DND-41 (cell line): ENCODE measurements around the gene MTCH2.

ENCODE experiments used
- ATAC-seq: fragments of 200-7000 bp; cut with Tn5 transposase; 3 replicates; pipeline ENCODE4 v1.9.1; 2021; ENCODE audit warnings: low read depth; ENCODE audit not compliant: insufficient read depth
- DNase-seq: peaks from one replicate; pipeline ENCODE4 v3.0.0-alpha.2; 2020
- H2AFZ ChIP-seq: 2 replicates; pipeline ENCODE4 v1.6.0; 2012; ENCODE audit warnings: low read depth, low read length
- H3K27ac ChIP-seq: 2 replicates; pipeline ENCODE4 v1.5.1; 2012; ENCODE audit warnings: low read length, inconsistent platforms
- H3K27me3 ChIP-seq: fragments of 200-600 bp; sonication (generic); 2 replicates; pipeline ENCODE4 v1.6.0; 2012; ENCODE audit warnings: low read length, mild to moderate bottlenecking, inconsistent platforms; ENCODE audit not compliant: insufficient read depth, poor library complexity
- H3K36me3 ChIP-seq: 2 replicates; pipeline ENCODE4 v1.5.1; 2012; ENCODE audit warnings: low read length, inconsistent platforms; ENCODE audit not compliant: insufficient read depth
- H3K4me1 ChIP-seq: 2 replicates; pipeline ENCODE4 v1.5.1; 2012; ENCODE audit warnings: mild to moderate bottlenecking, low read length; ENCODE audit not compliant: insufficient read depth
- H3K4me2 ChIP-seq: 2 replicates; pipeline ENCODE4 v1.6.0; 2012; ENCODE audit warnings: mild to moderate bottlenecking, moderate library complexity, low read length, inconsistent platforms; ENCODE audit not compliant: insufficient read depth
- H3K4me3 ChIP-seq, 2 experiments: fragments of 200-600 bp in 1 of 2; shearing (Covaris generic) in 1 of 2; 2 replicates each; pipeline ENCODE4 v1.5.1; 2012 to 2016; ENCODE audit warnings: inconsistent platforms in 2 of 2, low read length in 2 of 2, mild to moderate bottlenecking in 2 of 2, low read depth in 1 of 2, moderate library complexity in 1 of 2
- H3K79me2 ChIP-seq: 2 replicates; pipeline ENCODE4 v1.6.0; 2012; ENCODE audit warnings: low read length, inconsistent platforms; ENCODE audit not compliant: insufficient read depth
- H3K9ac ChIP-seq: 2 replicates; pipeline ENCODE4 v1.6.0; 2012; ENCODE audit warnings: low read depth, mild to moderate bottlenecking, inconsistent platforms, low read length, moderate library complexity
- H3K9me3 ChIP-seq: 2 replicates; pipeline ENCODE4 v1.5.1; 2012; ENCODE audit warnings: low read length, moderate library complexity, mild to moderate bottlenecking, inconsistent platforms; ENCODE audit not compliant: insufficient read depth, severe bottlenecking
- H4K20me1 ChIP-seq: 2 replicates; pipeline ENCODE4 v1.6.0; 2012; ENCODE audit warnings: low read length; ENCODE audit not compliant: insufficient read depth
- EZH2 ChIP-seq: IDR thresholded peaks from 3 replicates; pipeline ENCODE4 v1.6.1; 2012; ENCODE audit warnings: borderline replicate concordance, low read depth, mild to moderate bottlenecking, moderate library complexity, low read length, inconsistent platforms; ENCODE audit not compliant: severe bottlenecking
- TF ChIP-seq, protein P1 (sequence below): IDR thresholded peaks from 2 replicates; pipeline ENCODE4 v1.5.1; 2012; ENCODE audit warnings: borderline replicate concordance, low read length, moderate library complexity, mild to moderate bottlenecking; ENCODE audit not compliant: poor library complexity, severe bottlenecking; ENCODE audit errors: extremely low read depth

MTCH2 gene

DNA sequence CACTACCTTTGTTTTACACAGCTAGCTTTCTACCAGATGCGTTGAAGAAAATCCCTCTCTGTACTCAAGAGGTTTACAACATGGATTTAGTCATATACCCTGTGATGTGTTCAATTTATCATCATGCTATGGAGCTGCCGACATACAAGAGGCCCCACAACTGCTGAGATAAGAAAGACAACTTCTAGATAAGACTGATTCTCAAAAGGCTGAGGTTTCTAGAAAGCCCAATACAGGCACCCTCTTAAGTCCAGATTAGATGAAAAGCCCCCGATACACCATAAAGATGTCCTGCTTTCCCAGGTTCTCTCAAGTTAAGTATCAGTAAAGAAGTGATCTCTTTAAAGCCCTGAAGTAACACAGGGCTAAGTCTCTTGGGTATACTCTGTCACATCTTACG lies 14.3 kb downstream of the MTCH2 start:
- Histone ChIP-seq H3K4me3 (no peak overlapping the region), H3K4me1 (no peaks in the 10 kb centered on the region), H4K20me1 (no peaks in the 10 kb centered on the region; the same call in 1 of the 2 replicates), H3K79me2 (no peaks in the 10 kb centered on the region), H3K27me3 (no peaks in the 10 kb centered on the region), H3K9ac (no peak overlapping the region), H3K9me3 (no peaks in the 10 kb centered on the region), H3K27ac (no peak overlapping the region), H2AFZ (no peak overlapping the region), H3K36me3 (peaks cover 84% of the 10 kb centered on the region), H3K4me2 (no peak overlapping the region)
- no peak for DNase-seq
- no peak for ATAC-seq
- TF ChIP-seq EZH2, result no peak
- TF ChIP-seq, protein P1, sequence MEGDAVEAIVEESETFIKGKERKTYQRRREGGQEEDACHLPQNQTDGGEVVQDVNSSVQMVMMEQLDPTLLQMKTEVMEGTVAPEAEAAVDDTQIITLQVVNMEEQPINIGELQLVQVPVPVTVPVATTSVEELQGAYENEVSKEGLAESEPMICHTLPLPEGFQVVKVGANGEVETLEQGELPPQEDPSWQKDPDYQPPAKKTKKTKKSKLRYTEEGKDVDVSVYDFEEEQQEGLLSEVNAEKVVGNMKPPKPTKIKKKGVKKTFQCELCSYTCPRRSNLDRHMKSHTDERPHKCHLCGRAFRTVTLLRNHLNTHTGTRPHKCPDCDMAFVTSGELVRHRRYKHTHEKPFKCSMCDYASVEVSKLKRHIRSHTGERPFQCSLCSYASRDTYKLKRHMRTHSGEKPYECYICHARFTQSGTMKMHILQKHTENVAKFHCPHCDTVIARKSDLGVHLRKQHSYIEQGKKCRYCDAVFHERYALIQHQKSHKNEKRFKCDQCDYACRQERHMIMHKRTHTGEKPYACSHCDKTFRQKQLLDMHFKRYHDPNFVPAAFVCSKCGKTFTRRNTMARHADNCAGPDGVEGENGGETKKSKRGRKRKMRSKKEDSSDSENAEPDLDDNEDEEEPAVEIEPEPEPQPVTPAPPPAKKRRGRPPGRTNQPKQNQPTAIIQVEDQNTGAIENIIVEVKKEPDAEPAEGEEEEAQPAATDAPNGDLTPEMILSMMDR, result no peak

DNA sequence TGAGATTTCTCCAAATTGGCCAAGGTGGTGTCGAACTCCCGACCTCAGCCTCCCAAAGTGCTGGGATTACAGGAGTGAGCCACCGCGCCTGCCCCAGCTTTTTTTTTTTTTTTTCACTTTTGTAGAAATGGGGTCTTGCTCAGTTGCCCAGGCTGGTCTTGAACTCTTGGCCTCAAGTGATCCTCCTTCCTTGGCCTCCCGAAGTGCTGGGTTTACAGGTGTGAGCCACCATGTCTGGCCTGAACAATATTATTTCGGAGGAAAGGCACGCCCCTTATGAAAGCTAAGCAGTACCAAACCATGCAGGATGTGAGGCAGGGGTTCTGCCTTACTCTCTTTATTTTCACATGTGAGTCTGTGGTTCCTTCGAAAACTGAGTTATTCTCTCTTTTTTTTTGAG lies 16.1 kb downstream of the MTCH2 start:
- H3K9me3 ChIP-seq, result no peaks in the 10 kb centered on the region
- H3K27ac ChIP-seq, result no peak overlapping the region
- no peak overlapping the region for H3K9ac ChIP-seq
- H3K4me3 ChIP-seq, result no peak overlapping the region
- no peak overlapping the region for H2AFZ ChIP-seq
- peaks cover 92% of the 10 kb centered on the region for H3K36me3 ChIP-seq
- no peak overlapping the region for H3K4me2 ChIP-seq
- TF ChIP-seq, protein P1, result no peak
- no peak for TF ChIP-seq EZH2
- H3K27me3 ChIP-seq, result no peaks in the 10 kb centered on the region
- H3K4me1 ChIP-seq, result no peaks in the 10 kb centered on the region
- no peak for DNase-seq
- H3K79me2 ChIP-seq, result no peaks in the 10 kb centered on the region
- H4K20me1 ChIP-seq, result no peaks in the 10 kb centered on the region; the same call in 1 of the 2 replicates
- no peak for ATAC-seq

DNA sequence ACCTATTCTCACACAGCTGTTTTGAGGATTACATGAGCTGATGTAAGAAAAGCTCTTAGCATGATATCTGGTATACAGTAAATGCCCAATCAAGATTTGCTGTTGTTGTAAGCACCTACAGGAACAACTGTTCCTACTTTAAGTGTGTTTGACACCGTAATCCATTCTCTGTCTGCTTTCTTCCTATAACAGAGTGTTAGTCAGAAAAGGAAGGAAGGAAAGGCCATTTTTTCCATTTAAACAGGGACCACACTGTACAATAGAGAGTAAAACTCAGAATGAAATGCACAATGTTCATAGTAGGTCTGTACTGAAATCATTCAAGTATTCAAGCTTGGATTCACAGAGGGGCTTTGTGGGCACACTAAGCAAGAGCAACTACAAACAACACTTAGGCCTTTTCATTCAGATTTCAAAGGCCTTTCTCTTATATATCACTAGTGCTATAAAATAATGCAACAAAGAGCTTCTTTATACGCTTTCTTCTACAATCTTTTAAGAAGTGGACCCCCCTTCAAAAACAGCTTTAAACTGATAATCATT lies 21.5 kb downstream of the MTCH2 start:
- H3K27me3 ChIP-seq, result no peaks in the 10 kb centered on the region
- H3K27ac ChIP-seq, result no peak overlapping the region
- H3K4me1 ChIP-seq, result no peaks in the 10 kb centered on the region
- H4K20me1 ChIP-seq, result no peaks in the 10 kb centered on the region; the same call in 1 of the 2 replicates
- no peak overlapping the region for H2AFZ ChIP-seq
- no peak overlapping the region for H3K4me2 ChIP-seq
- ATAC-seq (no peak), DNase-seq (no peak)
- peaks cover 87% of the 10 kb centered on the region for H3K36me3 ChIP-seq
- H3K79me2 ChIP-seq, result no peaks in the 10 kb centered on the region
- H3K9me3 ChIP-seq, result no peaks in the 10 kb centered on the region
- no peak overlapping the region for H3K4me3 ChIP-seq
- no peak overlapping the region for H3K9ac ChIP-seq
- TF ChIP-seq, protein P1, result no peak
- TF ChIP-seq EZH2, result no peak

DNA sequence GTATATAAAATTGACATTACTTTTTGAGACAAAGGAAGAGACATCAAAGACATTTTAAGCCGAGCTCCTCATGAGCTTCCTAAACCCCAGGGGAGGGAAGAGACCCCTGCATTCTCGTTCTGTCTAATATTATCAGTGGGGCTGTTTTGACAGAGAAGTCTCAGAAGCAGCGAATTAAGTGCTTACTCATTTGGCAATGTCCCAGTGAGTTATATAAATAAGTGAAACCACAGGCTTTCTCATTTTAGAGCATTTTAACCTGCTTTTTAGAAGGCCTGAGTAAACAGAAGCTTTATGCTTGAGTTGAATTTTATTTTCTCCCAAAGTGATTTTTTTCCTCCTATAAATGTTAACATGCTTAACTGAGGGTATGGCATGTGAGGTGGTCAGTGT lies 24.9 kb downstream of the MTCH2 start:
- H3K9me3 ChIP-seq, result no peaks in the 10 kb centered on the region
- ATAC-seq (no peak), DNase-seq (no peak)
- H4K20me1 ChIP-seq, result no peaks in the 10 kb centered on the region
- H3K27ac ChIP-seq, result no peak overlapping the region
- peaks cover 54% of the 10 kb centered on the region for H3K36me3 ChIP-seq
- H2AFZ ChIP-seq, result no peak overlapping the region
- H3K4me3 ChIP-seq, result no peak overlapping the region
- TF ChIP-seq, protein P1, result no peak
- no peak for TF ChIP-seq EZH2
- H3K79me2 ChIP-seq, result no peaks in the 10 kb centered on the region
- no peaks in the 10 kb centered on the region for H3K27me3 ChIP-seq
- no peak overlapping the region for H3K9ac ChIP-seq
- no peaks in the 10 kb centered on the region for H3K4me1 ChIP-seq
- no peak overlapping the region for H3K4me2 ChIP-seq
